ENCODE results near the gene CEACAM3.
A peak's percentile ranks its signal among the peaks of the same experiment; 100 is the strongest.

The CEACAM3 gene

DNA sequence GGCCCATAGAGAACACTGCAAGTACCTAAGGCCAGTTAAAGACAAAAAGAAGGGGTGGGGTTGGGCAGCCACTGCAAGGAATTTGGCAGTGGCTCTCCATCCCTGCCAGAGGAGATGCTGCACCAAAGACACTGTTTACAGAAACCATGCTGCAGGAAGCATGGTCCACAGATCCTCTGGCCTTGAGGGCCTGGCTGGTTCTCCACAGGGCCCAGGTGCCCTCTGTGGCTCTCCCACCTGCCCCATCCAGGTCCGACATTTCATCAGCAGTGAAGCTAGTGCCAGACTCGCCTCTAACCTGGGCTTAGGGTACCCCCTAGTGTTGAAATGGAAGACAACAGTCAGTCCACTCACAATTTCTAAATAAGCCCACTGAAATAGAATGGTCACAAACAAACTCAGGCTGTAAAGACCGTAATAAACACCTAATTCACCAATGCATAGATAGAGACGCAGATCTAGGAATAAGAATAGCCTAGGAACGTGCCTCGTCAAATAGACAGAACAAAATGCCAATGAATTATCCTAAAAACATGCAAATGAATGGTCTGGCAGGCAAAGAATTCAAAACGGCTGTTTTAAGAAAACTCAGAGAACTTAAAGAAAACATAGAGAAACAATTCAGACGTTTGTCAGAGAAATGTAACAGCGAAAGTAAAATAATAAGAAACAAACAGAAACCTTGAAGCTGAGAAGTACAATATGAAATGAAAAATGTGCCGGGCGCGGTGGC, 24.8 kb downstream of the CEACAM3 start:
- DNase-seq, result peak; percentile 64
- in situ Hi-C loops (cut with HindIII; ENCODE audit: low pct_ligation_motif_present, low pct_unique_long_range_greater_than_20kb, low sequenced_read_pairs), result no loop called here

DNA sequence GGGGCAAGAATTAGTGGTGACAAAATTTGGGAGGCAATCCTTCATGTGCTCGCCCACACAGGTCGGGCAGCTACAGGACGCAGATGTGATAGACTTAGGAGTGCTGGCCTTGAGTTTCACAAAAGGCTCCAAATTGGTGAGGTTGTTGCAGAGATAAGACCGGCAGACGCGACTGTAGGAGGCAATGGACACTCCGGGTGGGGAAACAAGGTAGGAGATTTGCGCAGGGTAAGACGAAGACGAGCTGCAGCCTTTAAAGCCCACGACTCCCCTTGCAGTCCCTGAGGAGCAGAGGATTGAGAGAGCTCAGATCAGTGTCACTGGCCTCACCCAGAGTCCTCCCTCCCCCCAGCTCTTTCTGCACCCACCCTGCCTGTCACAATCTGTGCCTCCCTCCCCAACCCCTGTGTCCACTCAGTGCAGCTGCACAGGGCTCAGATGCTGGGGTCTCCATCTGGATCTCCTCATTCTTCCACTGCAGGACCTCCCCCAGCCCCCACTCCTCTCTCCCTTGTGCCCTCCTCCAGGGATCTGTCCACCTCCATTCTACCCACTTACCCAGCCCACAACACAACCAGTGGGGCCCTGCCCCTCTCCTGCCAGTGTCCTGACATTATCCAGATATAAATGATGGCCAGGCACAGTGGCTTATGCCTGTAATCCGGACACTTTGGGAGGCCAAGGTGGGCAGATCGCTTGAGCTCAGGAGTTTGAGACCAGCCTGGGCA, 41.8 kb downstream of the CEACAM3 start:
- in situ Hi-C loops (cut with HindIII; ENCODE audit: low pct_ligation_motif_present, low pct_unique_long_range_greater_than_20kb, low sequenced_read_pairs), result no loop called here
- no peak for DNase-seq

DNA sequence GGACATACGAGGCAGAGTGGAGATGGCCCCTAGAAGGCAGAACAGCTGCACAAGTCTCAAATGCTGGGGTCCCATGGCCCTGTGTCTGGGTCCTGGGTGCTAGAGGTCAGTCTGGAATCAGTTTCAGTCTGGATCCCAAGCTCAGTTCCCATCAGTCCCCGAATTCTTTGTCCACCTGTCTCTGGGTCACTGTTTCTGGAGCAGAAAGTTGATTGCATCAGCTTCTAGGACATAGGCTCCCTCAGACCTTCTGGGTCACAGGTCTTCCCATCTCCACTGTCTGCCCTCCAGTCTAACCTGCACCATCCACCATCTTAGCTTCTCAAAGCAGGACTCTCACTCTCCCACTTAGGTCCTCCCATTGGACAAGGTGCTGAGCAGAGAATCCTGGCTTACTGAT, 42.8 kb downstream of the CEACAM3 start:
- in situ Hi-C loops (cut with HindIII; ENCODE audit: low pct_ligation_motif_present, low pct_unique_long_range_greater_than_20kb, low sequenced_read_pairs), result no loop called here
- DNase-seq, result no peak

DNA sequence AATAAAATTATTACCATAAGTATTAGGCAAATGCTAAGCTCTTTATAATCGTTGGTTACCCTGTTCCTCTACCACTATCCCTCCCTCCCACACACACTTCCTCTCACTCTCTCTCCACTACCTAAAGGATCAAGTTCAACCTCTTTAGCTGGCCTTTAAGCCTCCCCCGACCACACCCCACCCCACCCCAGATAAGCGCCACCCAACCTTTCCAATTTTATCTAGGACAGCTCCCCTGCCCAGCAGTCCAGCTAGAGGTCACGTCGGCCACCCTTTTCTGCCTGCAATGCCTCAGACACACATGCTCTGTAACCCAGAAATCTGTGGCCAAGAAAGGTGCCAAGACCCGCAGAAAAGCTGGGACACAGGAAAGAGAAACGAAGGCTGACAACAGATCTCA, 47.0 kb downstream of the CEACAM3 start:
- no peak for DNase-seq
- in situ Hi-C loops (cut with HindIII; ENCODE audit: low pct_ligation_motif_present, low pct_unique_long_range_greater_than_20kb, low sequenced_read_pairs), result no loop called here

DNA sequence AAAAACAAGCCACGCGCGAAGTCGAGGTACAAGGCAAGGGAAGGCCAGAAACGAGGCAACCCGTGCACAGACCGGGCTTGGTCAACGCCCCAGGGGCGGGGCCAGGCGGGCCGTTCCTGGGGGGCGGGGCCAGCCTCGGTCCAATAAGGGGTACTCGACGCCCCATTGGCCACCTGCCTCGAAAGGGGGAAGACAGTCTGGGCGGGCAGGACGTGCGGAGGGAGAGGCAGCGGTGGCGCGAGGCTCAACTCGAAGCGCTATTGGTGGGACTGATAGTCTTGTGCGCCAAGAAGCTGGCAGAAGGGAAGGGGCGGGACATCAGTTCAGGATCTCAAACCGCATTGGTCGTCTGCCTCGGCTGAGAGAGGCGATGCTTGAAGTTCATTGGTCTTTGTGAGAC, 48.2 kb downstream of the CEACAM3 start, which contains the start of gene LYPD4:
Gene LYPD4, minus strand, starts transcription at position 83 of the 400 bp plus-strand sequence. CDS start 5,398 bp downstream, outside the sequence.
- no peak for DNase-seq
- in situ Hi-C loops (cut with HindIII; ENCODE audit: low pct_ligation_motif_present, low pct_unique_long_range_greater_than_20kb, low sequenced_read_pairs), result no loop called here

DNA sequence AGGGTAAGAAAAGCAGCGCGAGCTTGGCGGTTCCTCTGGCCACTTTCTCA, 48.4 kb downstream of the CEACAM3 start, which contains the start of gene DMRTC2:
Gene DMRTC2, plus strand, starts transcription at position 42 of the 50 bp plus-strand sequence. CDS start 2,387 bp downstream, outside the sequence.
- no peak for DNase-seq
- in situ Hi-C loops (cut with HindIII; ENCODE audit: low pct_ligation_motif_present, low pct_unique_long_range_greater_than_20kb, low sequenced_read_pairs), result no loop called here

DNA sequence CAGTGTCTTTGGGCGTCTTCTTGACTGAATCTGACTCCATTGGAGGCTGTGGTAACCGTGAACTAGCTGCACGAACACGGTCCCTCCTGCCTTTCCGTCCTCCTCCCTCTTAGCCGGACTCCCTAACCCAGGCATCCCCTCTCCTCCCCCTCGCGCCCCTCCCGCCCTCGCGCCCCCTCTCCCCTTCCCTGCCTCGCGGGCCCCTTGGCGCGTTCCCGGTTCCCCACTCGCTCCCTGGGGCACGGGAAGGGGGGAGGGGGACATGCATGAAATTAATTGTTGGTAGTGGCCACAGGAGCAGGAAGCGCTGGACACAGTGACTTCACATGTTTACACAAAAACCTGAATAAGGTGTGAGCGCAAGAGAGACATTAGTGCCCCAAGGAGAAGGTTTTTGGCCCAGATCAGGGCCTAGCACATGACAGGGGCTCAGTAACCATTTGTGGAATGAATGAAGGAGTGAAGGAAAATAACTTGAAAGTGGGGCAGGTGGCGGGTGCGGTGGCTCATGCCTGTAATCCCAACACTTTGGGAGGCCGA, 48.7 kb downstream of the CEACAM3 start:
- DNase-seq, result no peak
- in situ Hi-C loops (cut with HindIII; ENCODE audit: low pct_ligation_motif_present, low pct_unique_long_range_greater_than_20kb, low sequenced_read_pairs), result no loop called here

DNA sequence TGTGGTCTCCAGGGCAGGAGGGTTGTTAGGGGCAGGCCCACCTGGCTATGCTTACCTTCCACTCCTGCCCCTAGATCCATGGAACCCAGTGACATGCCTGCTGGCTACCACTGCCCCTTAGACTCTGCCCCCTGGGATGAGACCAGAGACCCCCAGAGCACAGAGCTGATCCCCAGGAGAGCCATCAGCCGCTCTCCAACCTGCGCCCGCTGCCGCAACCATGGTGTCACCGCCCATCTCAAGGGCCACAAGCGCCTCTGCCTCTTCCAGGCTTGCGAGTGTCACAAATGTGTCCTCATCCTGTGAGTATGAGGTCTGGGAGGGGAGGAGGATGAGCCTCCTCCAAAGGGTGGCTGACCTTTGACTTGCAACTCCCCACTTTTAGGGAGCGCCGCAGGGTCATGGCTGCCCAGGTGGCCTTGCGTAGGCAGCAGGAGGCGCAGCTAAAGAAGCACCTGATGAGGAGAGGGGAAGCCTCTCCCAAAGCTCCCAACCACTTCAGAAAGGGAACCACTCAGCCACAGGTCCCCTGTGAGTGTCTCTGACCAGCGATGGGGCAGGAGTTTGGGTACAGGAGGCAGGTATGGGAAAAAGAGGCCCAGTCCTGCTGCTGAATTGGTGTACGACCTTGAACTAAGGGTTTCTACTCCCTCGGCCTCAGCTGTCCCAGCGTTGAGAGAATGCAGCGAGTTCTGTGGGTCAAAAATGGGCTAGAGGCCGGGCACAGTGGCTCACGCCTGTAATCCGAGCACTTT, 51.1 kb downstream of the CEACAM3 start:
- DNase-seq, result no peak
- in situ Hi-C loops (cut with HindIII; ENCODE audit: low pct_ligation_motif_present, low pct_unique_long_range_greater_than_20kb, low sequenced_read_pairs), result no loop called here

DNA sequence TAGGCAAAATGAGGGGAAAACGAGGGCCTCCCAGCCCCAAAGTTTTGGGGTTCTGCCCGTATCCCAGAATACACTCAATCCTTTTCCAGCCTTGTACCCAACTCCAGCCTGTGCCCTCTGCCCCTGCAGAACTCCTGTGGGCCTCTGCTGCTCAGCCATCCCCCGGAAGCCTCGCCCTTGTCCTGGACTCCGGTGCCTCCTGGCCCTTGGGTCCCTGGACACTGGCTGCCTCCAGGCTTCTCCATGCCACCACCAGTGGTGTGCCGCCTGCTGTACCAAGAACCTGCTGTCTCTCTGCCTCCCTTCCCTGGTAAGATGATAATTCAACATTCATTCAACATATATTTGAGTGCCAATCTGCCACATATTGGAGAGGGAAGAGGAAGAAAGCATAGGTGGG, 52.3 kb downstream of the CEACAM3 start:
- DNase-seq, result no peak
- in situ Hi-C loops (cut with HindIII; ENCODE audit: low pct_ligation_motif_present, low pct_unique_long_range_greater_than_20kb, low sequenced_read_pairs), result no loop called here

DNA sequence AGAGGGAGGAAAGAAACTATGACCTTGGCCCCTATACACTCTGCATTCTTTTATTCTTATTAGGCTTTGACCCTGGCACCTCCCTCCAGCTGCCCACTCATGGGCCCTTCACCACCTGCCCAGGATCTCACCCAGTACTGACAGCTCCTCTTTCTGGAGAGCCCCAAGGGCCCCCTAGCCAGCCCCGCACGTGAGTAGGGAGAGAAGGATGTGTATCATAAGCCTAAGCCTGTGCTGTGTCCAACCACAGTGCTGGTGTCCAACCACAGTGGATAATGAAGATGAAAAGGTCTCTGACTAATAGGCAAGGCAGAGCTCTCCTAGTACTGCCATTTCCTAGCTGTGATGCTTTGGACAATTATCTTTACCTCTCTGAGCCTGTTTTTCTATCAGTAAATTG, 52.7 kb downstream of the CEACAM3 start:
- in situ Hi-C loops (cut with HindIII; ENCODE audit: low pct_ligation_motif_present, low pct_unique_long_range_greater_than_20kb, low sequenced_read_pairs), result no loop called here
- DNase-seq, result no peak

DNA sequence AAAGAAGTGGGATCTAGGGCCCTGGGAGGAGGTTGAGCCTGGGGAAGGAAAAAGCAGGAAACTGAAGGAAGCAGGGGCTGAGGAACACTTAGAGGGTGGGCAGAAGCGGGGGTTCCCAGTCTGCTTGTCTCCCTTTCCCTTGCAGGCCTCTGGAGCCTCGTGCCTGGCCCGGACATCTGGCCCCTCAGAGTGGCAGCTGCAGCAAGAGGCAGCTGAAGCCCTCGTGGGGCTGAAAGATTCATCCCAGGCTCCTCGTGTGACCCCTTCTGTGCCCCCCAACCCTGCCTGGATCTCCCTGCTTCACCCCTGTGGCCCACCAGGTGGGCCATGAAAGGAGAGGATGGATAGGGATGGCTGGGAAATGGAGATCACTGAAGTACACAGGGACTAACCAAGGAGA, 54.0 kb downstream of the CEACAM3 start:
- in situ Hi-C loops (cut with HindIII; ENCODE audit: low pct_ligation_motif_present, low pct_unique_long_range_greater_than_20kb, low sequenced_read_pairs), result no loop called here
- no peak for DNase-seq

DNA sequence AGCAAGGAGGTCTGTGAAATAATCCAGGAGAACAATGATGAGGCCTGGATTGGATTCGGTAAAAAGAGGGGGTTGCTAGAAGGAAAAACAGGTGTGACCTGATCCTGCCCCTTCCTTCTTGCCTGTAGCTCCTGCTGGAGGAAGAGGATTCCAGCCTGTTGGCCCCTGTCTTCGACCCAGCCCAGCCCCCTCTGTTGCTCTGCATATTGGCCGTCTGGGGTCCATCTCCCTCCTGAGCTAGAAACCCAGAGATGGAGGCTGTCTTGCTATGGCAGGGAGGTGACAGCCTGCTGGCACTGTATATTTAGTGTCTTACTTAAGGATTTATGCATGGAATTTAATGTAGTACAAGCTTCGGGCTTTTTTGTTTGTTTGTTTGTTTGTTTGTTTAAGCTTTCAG, 55.1 kb downstream of the CEACAM3 start:
- in situ Hi-C loops (cut with HindIII; ENCODE audit: low pct_ligation_motif_present, low pct_unique_long_range_greater_than_20kb, low sequenced_read_pairs), result no loop called here
- DNase-seq, result no peak

DNA sequence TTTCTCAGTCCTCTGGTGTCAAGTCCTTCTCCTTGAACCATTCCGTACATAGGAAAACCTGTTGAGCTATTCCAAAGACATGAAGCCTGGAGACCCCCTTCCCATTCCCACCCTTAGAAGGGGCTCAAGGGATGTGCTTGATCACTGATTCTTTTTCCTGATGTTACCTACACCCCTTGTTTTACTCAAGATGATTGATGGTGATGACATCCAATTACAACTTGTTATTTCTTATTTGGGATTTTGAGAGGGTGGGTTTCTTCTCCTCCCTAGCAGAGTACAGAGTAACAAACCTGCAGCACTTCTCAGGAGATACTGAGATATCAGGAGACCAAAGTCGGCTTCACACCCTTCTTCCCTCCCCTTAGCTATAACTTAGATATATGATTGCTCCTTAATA, 57.0 kb downstream of the CEACAM3 start:
- DNase-seq, result no peak
- in situ Hi-C loops (cut with HindIII; ENCODE audit: low pct_ligation_motif_present, low pct_unique_long_range_greater_than_20kb, low sequenced_read_pairs), result no loop called here

DNA sequence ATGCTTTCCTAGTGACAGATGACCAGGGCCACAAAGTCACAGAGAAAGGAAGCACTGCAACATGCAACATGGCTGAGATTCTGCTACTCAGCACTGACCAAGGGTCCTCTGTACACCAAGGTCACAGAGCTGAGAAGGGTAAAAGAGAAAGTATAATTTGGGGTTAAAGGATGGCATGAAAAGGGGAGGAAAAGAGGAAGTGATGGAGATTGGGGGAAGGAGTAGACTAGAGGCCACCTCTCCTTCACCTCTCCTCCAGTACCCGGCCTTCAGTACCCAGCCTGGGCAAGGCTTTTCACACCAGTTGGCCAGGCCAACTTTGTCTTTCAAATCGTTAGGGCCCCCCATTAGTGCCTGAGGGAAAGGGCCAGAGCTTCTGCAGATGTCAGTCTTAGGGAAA, 57.4 kb downstream of the CEACAM3 start:
- in situ Hi-C loops (cut with HindIII; ENCODE audit: low pct_ligation_motif_present, low pct_unique_long_range_greater_than_20kb, low sequenced_read_pairs), result no loop called here
- DNase-seq, result no peak

DNA sequence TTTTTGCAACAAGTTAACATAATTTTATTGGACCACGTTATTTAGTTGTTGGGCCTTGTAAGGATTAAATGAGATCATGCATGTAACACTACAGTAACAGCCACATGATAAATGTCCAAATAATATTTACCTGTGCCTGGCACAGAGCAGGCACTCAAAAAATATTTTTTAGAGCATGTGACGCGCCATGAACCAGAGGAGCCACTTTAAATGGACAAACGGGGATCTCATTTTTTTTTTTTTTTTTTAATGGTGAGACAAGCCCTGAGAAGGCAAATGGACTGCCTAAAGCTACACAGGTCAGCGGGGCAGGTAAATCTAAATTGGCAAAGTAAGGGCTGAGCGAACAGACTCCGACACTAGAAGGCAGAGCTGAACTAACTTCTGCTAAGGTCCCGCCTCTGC, 62.8 kb downstream of the CEACAM3 start:
- in situ Hi-C loops (cut with HindIII; ENCODE audit: low pct_ligation_motif_present, low pct_unique_long_range_greater_than_20kb, low sequenced_read_pairs), result no loop called here
- no peak for DNase-seq

DNA sequence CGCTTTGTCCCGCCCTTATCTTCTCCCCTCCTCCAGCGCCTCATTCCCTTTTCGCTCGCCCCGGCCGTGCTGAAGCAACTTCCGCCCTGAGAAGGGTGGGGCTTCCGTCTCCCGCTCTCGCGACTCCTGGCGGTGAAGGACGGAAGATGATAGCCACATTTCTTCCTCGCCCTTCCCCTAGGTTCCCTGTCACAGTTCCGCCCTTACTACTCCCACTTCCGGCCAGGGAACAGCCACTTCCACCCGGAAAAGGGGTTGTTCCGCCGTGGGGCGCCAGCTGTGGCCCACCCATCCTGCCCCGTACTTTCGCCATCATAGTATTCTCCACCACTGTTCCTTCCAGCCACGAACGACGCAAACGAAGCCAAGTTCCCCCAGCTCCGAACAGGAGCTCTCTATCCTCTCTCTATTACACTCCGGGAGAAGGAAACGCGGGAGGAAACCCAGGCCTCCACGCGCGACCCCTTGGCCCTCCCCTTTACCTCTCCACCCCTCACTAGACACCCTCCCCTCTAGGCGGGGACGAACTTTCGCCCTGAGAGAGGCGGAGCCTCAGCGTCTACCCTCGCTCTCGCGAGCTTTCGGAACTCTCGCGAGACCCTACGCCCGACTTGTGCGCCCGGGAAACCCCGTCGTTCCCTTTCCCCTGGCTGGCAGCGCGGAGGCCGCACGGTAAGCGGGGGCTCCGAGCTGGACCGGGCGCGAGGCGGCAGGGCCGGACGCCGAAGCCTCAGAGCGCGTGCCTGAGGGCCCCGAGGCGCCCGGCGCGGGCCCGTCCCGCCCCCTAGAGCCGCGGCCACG, 63.4 kb downstream of the CEACAM3 start, which contains the start of gene RPS19:
Gene RPS19, plus strand, starts transcription at position 638 of the 801 bp plus-strand sequence. CDS start 520 bp downstream, outside the sequence.
- in situ Hi-C loops (cut with HindIII; ENCODE audit: low pct_ligation_motif_present, low pct_unique_long_range_greater_than_20kb, low sequenced_read_pairs), result no loop called here
- DNase-seq, result peak; percentile 96

DNA sequence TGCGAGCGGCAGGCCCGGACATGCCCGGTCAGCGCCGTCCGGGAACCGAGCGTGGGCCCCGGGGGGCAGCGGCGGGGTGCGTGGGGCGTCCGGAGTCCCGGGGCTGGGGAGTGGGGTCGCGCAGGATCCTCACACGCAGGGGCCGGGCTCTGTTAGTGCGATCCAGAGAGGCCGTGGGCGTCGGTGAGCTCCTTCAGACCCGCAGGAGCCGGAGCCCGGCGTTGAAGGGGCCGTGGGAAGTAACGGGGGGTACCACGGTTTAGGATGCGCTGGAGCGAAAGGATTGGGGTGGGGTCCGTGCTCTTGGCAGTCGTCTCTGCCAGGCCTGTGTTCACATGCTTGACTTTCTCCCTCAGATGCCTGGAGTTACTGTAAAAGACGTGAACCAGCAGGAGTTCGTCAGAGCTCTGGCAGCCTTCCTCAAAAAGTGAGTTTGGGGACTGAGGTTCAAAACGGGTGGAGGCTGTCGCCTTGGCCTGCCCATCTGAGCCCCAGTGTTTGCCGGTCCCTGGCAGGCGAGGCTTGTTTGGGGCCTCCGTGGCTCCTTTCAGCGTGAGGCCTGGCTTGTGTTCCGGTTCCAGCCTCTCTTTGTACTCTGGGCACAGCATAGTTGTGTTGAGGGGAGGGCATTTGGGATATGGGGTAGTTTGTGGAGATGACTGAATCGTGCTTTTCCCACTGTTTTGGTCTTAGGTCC, 64.2 kb downstream of the CEACAM3 start:
- no peak for DNase-seq
- in situ Hi-C loops (cut with HindIII; ENCODE audit: low pct_ligation_motif_present, low pct_unique_long_range_greater_than_20kb, low sequenced_read_pairs), result no loop called here
